Endothelial cell of umbilical vein (primary cell): Measurements from ENCODE around the gene MTA1. TPM values are rescaled to one million over a fixed set of nuclear protein-coding genes. Genes with fewer than 3 reads are reported as not detected.

Experiments
- BruUV-seq: library from RNA; stranded (reverse); fragments of 400-500 nt; replicated peaks from 2 replicates; lab custom pipeline; 2021; lab: Mats Ljungman, UMichigan
- CTCF ChIA-PET: fragments of 300-600, 350-600 bp; sonication (Branson Sonifier 250); formaldehyde crosslinking; loops from one replicate; lab custom pipeline; 2021; ENCODE audit warnings: antibody characterized with exemption, inconsistent platforms; lab: Charles Lee
- POLR2A ChIA-PET: fragments of 300-600, 350-600 bp; sonication (Branson Sonifier 250); formaldehyde crosslinking; loops from one replicate; lab custom pipeline; 2021; ENCODE audit warnings: antibody characterized with exemption, inconsistent platforms; lab: Charles Lee
- DNase-seq: peaks from one replicate; pipeline ENCODE4 v3.0.0-alpha.2; 2011; ENCODE audit warnings: low read depth, low spot score
- FAIRE-seq: peaks from 2 replicates; lab custom pipeline; 2011; peaks lifted over from hg19 to GRCh38; lab: Jason Lieb, UNC
- H2AFZ ChIP-seq: 2 replicates; pipeline ENCODE4 v1.6.0; 2012; ENCODE audit warnings: low read depth, low read length, control low read depth, inconsistent platforms
- H3K27ac ChIP-seq: 2 replicates; pipeline ENCODE4 v1.5.1; 2011; ENCODE audit warnings: low read depth, mild to moderate bottlenecking, control low read depth, low read length, moderate library complexity; ENCODE audit not compliant: insufficient read depth
- H3K27me3 ChIP-seq, 2 experiments: 2 replicates each; pipeline versions ENCODE4 v1.6.0 to v1.6.1; 2011; ENCODE audit warnings: low read length in 2 of 2, mixed read lengths in 1 of 2; ENCODE audit not compliant: control insufficient read depth in 2 of 2, insufficient read depth in 2 of 2
- H3K36me3 ChIP-seq, 2 experiments: 2 replicates in 1 of 2; 3 replicates in 1 of 2; pipeline ENCODE4 v1.5.1; 2011; ENCODE audit warnings: low read length in 2 of 2, mild to moderate bottlenecking in 1 of 2, moderate library complexity in 1 of 2; ENCODE audit not compliant: control insufficient read depth in 2 of 2, insufficient read depth in 2 of 2; ENCODE audit errors: extremely low read depth in 1 of 2
- H3K4me1 ChIP-seq: 3 replicates; pipeline ENCODE4 v1.5.1; 2011; ENCODE audit warnings: mild to moderate bottlenecking, low read length; ENCODE audit not compliant: control insufficient read depth, insufficient read depth; ENCODE audit errors: extremely low read depth
- H3K4me2 ChIP-seq: 2 replicates; pipeline ENCODE4 v1.6.1; 2011; ENCODE audit warnings: low read length, control low read depth, mixed read lengths; ENCODE audit not compliant: insufficient read depth
- H3K4me3 ChIP-seq, 3 experiments: fragments of 200-600 bp in 1 of 3; sonication (generic), shearing (Covaris generic) in 1 of 3; replicated peaks in 1 of 3; 2 replicates each; pipeline ENCODE4 v1.5.1; 2011 to 2016; ENCODE audit warnings: control low read depth in 3 of 3, low read length in 3 of 3, mild to moderate bottlenecking in 2 of 3, inconsistent platforms in 1 of 3, low read depth in 1 of 3, moderate library complexity in 1 of 3; ENCODE audit not compliant: insufficient read depth in 1 of 3
- H3K79me2 ChIP-seq: 2 replicates; pipeline ENCODE4 v1.6.0; 2012; ENCODE audit warnings: low read length, inconsistent platforms; ENCODE audit not compliant: control insufficient read depth, insufficient read depth
- H3K9ac ChIP-seq: replicated peaks from 2 replicates; pipeline ENCODE3; 2011; ENCODE audit warnings: low read length, control low read depth; ENCODE audit not compliant: insufficient read depth; ENCODE audit errors: extremely low read depth
- H3K9me1 ChIP-seq: replicated peaks from 3 replicates; pipeline ENCODE4 v1.6.0; 2011; ENCODE audit warnings: mild to moderate bottlenecking, low read length; ENCODE audit not compliant: control insufficient read depth, insufficient read depth; ENCODE audit errors: extremely low read depth
- H3K9me3 ChIP-seq: replicated peaks from 2 replicates; pipeline ENCODE4 v1.5.1; 2012; ENCODE audit warnings: low read length, inconsistent platforms; ENCODE audit not compliant: control insufficient read depth, insufficient read depth
- H4K20me1 ChIP-seq: replicated peaks from 2 replicates; pipeline ENCODE3; 2011; ENCODE audit warnings: mild to moderate bottlenecking, low read length; ENCODE audit not compliant: control insufficient read depth, insufficient read depth; ENCODE audit errors: extremely low read depth
- EZH2 ChIP-seq: IDR thresholded peaks from 2 replicates; pipeline ENCODE4 v1.6.1; 2012; ENCODE audit warnings: borderline replicate concordance, low read depth, mild to moderate bottlenecking, moderate library complexity, low read length, inconsistent platforms; ENCODE audit not compliant: severe bottlenecking
- FOS ChIP-seq: IDR thresholded peaks from 2 replicates; pipeline ENCODE4 v1.6.1; 2011; ENCODE audit warnings: mild to moderate bottlenecking, low read length, moderate library complexity, borderline replicate concordance; ENCODE audit not compliant: insufficient read depth
- GATA2 ChIP-seq: IDR thresholded peaks from 2 replicates; pipeline ENCODE4 v1.7.0; 2011; ENCODE audit warnings: low read depth, mild to moderate bottlenecking, moderate library complexity, mixed read lengths, low read length; ENCODE audit not compliant: insufficient read length, insufficient read depth
- JUN ChIP-seq: IDR thresholded peaks from 2 replicates; pipeline ENCODE4 v1.6.1; 2011; ENCODE audit warnings: borderline replicate concordance, low read depth; ENCODE audit not compliant: insufficient read length, insufficient read depth
- MYC ChIP-seq: IDR thresholded peaks from one replicate; pipeline ENCODE4 v1.6.1; 2011; ENCODE audit warnings: mild to moderate bottlenecking, low read depth, low read length
- POLR2A ChIP-seq: IDR thresholded peaks from 2 replicates; pipeline ENCODE4 v1.6.1; 2012; ENCODE audit warnings: low read depth, mild to moderate bottlenecking, control low read depth, low read length
- POLR2AphosphoS5 ChIP-seq: IDR thresholded peaks from 2 replicates; pipeline ENCODE4 v1.6.1; 2012; ENCODE audit warnings: low read depth, mild to moderate bottlenecking, control low read depth, low read length, moderate library complexity; ENCODE audit not compliant: insufficient read depth
- dilution Hi-C: fragments of 300-500 bp; cut with MboI; formaldehyde crosslinking; loops from one replicate; pipeline ENCODE4 v1.15.0; 2019; ENCODE audit warnings: low sequenced_read_pairs; ENCODE audit not compliant: extremely low pct_ligation_motif_present
- intact Hi-C: fragments of 100-400 bp; cut with micrococcal nuclease; formaldehyde crosslinking; loops from one replicate; pipeline ENCODE4 v1.10.0; 2022
- polyA plus RNA-seq, 4 experiments: library from polyadenylated mRNA; depleted of rRNA in 3 of 4; stranded (reverse) in 3 of 4; unstranded in 1 of 4; fragments of >200 nt; gene quantifications; 2 replicates each; pipeline versions ENCODE4 v1.2.1 to v1.2.3, GENCODE V29; 2011 to 2012; ENCODE audit warnings: missing spikeins in 1 of 4
- total RNA-seq: library from RNA; stranded (reverse); gene quantifications from 2 replicates; pipeline ENCODE4 v1.2.3, GENCODE V29; 2021
- TF ChIP-seq, protein P1 (sequence below), 2 donors: IDR thresholded peaks; 1 replicate in 1 of 2; 2 replicates in 1 of 2; pipeline ENCODE4 v1.5.1; 2011; ENCODE audit warnings: low read length in 2 of 2, mild to moderate bottlenecking in 2 of 2, moderate library complexity in 2 of 2, control low read depth in 1 of 2, inconsistent platforms in 1 of 2, low read depth in 1 of 2; ENCODE audit not compliant: insufficient read depth in 1 of 2; ENCODE audit errors: extremely low read depth in 1 of 2
- TF ChIP-seq, protein P2 (sequence below): IDR thresholded peaks from 2 replicates; pipeline ENCODE4 v1.6.1; 2011; ENCODE audit not compliant: insufficient read depth, insufficient read length

Gene MTA1
- total and polyA plus RNA-seq, 2 donors (not counting 3 experiments of a cell fraction or from before 2014, with no cell fraction given), result 85.2 to 167 TPM

DNA sequence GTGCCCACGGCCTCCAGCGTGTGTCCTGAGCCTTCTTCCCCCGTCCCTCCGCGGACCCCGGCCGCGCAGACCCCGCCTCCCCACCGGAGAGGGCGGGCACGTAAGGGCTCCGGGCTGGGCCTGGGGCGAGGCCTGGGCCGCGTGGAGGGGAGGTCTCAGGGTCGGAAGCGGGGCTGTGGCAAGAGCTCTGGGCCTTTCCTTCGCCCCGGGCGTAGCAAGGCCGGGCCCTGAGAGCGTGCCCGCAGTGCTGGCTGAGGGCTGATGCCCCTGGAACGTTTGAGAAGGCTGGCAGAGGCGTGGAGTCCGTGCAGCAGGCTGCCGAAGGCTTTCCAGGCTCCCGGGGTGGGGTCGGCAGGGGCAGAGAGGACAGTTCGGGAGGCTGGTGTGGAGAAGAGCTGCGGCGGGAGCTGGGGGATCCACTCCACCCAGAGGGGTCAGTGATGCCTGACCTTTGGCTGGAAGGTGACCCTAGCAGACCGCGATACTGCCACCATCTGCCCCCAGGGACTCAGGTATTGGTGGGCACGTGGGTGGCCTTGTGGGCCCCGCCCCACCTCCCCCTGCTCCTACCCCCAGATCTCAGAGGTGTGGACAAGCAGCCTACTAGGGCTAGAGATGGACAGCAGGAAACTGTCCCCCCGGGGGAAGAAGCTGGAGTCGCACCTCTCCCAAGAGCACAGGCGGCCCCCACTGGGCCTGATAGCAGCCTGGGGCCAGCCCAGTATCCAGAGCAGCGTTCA lies 20.7 kb upstream of the MTA1 start:
- intact Hi-C loops (loop anchor here (1.0 to 5.0 kb wide), 4 partner anchors 16 to 91 kb away; partner anchors contain the start of gene CRIP2), dilution Hi-C loops (no loop called here)
- no peak for FAIRE-seq
- peak overlapping the region; percentile 38 for H3K27ac ChIP-seq
- H3K9ac ChIP-seq, result peak overlapping the region; percentile 67
- no peaks in the 10 kb centered on the region for H3K27me3 ChIP-seq
- no peaks in the 10 kb centered on the region for H3K9me3 ChIP-seq
- H4K20me1 ChIP-seq, result no peaks in the 10 kb centered on the region
- peak; percentile 71 for DNase-seq
- ChIA-PET CTCF (interaction anchor here (0.6 to 1.7 kb wide), 4 partner anchors 13 to 204 kb away, joined by 3 to 5 read pairs (median 4); no protein-coding TSS in a partner anchor), POLR2A (interaction anchor here (1.2 kb wide), 1 partner anchor 12 kb away, joined by 3 read pairs; no protein-coding TSS in a partner anchor)
- H3K9me1 ChIP-seq, result no peaks in the 10 kb centered on the region
- TF ChIP-seq MYC (no peak), POLR2AphosphoS5 (no peak), GATA2 (no peak), EZH2 (no peak), FOS (no peak), JUN (no peak), POLR2A (no peak)
- TF ChIP-seq, protein P1, sequence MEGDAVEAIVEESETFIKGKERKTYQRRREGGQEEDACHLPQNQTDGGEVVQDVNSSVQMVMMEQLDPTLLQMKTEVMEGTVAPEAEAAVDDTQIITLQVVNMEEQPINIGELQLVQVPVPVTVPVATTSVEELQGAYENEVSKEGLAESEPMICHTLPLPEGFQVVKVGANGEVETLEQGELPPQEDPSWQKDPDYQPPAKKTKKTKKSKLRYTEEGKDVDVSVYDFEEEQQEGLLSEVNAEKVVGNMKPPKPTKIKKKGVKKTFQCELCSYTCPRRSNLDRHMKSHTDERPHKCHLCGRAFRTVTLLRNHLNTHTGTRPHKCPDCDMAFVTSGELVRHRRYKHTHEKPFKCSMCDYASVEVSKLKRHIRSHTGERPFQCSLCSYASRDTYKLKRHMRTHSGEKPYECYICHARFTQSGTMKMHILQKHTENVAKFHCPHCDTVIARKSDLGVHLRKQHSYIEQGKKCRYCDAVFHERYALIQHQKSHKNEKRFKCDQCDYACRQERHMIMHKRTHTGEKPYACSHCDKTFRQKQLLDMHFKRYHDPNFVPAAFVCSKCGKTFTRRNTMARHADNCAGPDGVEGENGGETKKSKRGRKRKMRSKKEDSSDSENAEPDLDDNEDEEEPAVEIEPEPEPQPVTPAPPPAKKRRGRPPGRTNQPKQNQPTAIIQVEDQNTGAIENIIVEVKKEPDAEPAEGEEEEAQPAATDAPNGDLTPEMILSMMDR (IDR thresholded peaks at IDR 0.05; ENCODE audit: extremely low read depth in 1 of 2, insufficient read depth in 1 of 2, low read depth in 1 of 2, low read length in 2 of 2), result no peak
- TF ChIP-seq, protein P2, sequence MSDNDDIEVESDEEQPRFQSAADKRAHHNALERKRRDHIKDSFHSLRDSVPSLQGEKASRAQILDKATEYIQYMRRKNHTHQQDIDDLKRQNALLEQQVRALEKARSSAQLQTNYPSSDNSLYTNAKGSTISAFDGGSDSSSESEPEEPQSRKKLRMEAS, result no peak
- H3K4me1 ChIP-seq, result peaks cover 21% of the 10 kb centered on the region
- peak overlapping the region; percentile 50 to 67 (median 62) for H3K4me3 ChIP-seq
- peak overlapping the region; percentile 43 for H3K4me2 ChIP-seq
- H3K79me2 ChIP-seq, result peaks cover 4% of the 10 kb centered on the region
- no peaks in the 10 kb centered on the region for H3K36me3 ChIP-seq
- no TSS peak for BruUV-seq
- H2AFZ ChIP-seq, result peak overlapping the region; percentile 91
